Sigmoid colon (tissue), 7 donors: ENCODE measurements around the gene COQ7. TPM values are rescaled to one million over a fixed set of nuclear protein-coding genes. Genes with fewer than 3 reads are reported as not detected.

Source experiments
- DNase-seq: peaks from one replicate; pipeline ENCODE4 v3.0.0-alpha.2; 2019
- H3K27ac ChIP-seq, 4 donors: fragments of 200-600 bp; sonication (generic); one replicate each; pipeline ENCODE4 v1.5.1; 2016 to 2019; ENCODE audit warnings: mild to moderate bottlenecking in 1 of 4
- H3K27me3 ChIP-seq, 3 donors: fragments of 200-600 bp; sonication (generic); one replicate each; pipeline ENCODE4 v1.5.1; 2019; ENCODE audit warnings: mild to moderate bottlenecking in 1 of 3
- H3K36me3 ChIP-seq, 4 donors: fragments of 200-600 bp; sonication (generic); one replicate each; pipeline ENCODE4 v1.5.1; 2016 to 2019
- H3K4me1 ChIP-seq, 4 donors: fragments of 200-600 bp; sonication (generic); one replicate each; pipeline ENCODE4 v1.5.1; 2017 to 2019
- H3K4me3 ChIP-seq, 4 donors: fragments of 200-600 bp; sonication (generic); one replicate each; pipeline ENCODE4 v1.5.1; 2017 to 2019; ENCODE audit warnings: mild to moderate bottlenecking in 2 of 4, moderate library complexity in 1 of 4
- H3K9me3 ChIP-seq, 4 donors: fragments of 200-600 bp in 3 of 4; sonication (generic) in 3 of 4; one replicate each; pipeline versions ENCODE4 v1.5.1 to v1.6.1; 2013 to 2019
- CTCF ChIP-seq, 4 experiments: fragments of 450-650 bp in 3 of 4; fragments of 200-600 bp in 1 of 4; IDR thresholded peaks; one replicate each; pipeline ENCODE4 v1.5.1; 2016 to 2019; ENCODE audit warnings: antibody characterized with exemption in 4 of 4, mild to moderate bottlenecking in 3 of 4, moderate library complexity in 2 of 4
- EP300 ChIP-seq, 4 donors: sonication (generic); formaldehyde crosslinking; IDR thresholded peaks; one replicate each; pipeline ENCODE4 v1.6.1; 2017; ENCODE audit warnings: antibody characterized with exemption in 4 of 4
- POLR2A ChIP-seq, 2 donors: fragments of 450-650 bp; IDR thresholded peaks; one replicate each; pipeline ENCODE4 v1.6.1; 2016; ENCODE audit warnings: antibody characterized with exemption in 2 of 2, mild to moderate bottlenecking in 2 of 2, moderate library complexity in 2 of 2
- POLR2AphosphoS5 ChIP-seq, 4 donors: sonication (generic); formaldehyde crosslinking; IDR thresholded peaks; one replicate each; pipeline ENCODE4 v1.6.1; 2017; ENCODE audit warnings: antibody characterized with exemption in 4 of 4
- WGBS, 2 donors: extraction: QIAGEN DNeasy Blood & Tissue Kit; methylation state at CpG; one replicate each; pipeline ENCODE4 v1.1.7; 2013; 5-methylcytosine and 5-hydroxymethylcytosine counted together
- intact Hi-C: fragments of 100-400 bp; cut with DNase I; formaldehyde crosslinking; loops from one replicate; pipeline ENCODE4 v1.15.1; 2023
- polyA plus RNA-seq, 3 donors: library from polyadenylated mRNA; stranded (reverse); fragments of 200-250 nt; gene quantifications; one replicate each; pipeline ENCODE4 v1.2.3, GENCODE V29; 2013
- total RNA-seq, 4 donors: library from RNA; depleted of rRNA; stranded (reverse); fragments of >200 nt; gene quantifications; one replicate each; pipeline ENCODE4 v1.1.0, GENCODE V29; 2016
- donor health status: healthy with polysubstance abuse.
- donor health status: Bipolar disorder and iron deficiency.
- donor health status: healthy.

COQ7 gene
- total and polyA plus RNA-seq, 7 donors, result 14.4 to 22.2 (median 19.7) TPM

DNA sequence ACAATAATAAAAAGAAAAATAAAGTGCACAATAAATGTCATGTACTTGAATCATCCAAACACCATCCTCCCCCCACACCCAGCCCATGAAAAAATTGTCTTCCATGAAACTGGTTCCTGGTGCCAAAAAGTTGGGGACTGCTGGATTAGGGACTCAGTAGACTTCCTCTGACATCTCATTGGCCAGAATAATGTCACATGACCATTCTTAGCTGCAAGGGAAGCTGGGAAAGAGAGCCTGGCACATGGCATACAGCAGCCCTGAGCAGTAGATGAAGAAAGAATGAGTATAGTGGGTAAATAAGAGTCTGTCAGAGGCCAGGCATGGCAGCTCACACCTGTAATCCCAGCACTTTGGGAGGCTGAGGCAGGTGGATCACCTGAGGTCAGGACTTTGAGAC is 58.9 kb downstream of the COQ7 start:
- intact Hi-C loops, result no loop called here
- H3K9me3 ChIP-seq, result peaks cover 0 to 5% (median 0%) of the 10 kb centered on the region in 4 donors
- TF ChIP-seq POLR2AphosphoS5 (IDR thresholded peaks at IDR 0.05), result no peak
- no peak for TF ChIP-seq EP300 (IDR thresholded peaks at IDR 0.05)
- no peak for TF ChIP-seq POLR2A (IDR thresholded peaks at IDR 0.05)
- no peak for TF ChIP-seq CTCF (IDR thresholded peaks at IDR 0.05)

GRCh38 chr16:19127205-19127604 is 59.8 kb downstream of the COQ7 start:
- peaks cover 0 to 24% (median 14%) of the 10 kb centered on the region in 4 donors for H3K4me1 ChIP-seq
- intact Hi-C loops, result no loop called here
- TF ChIP-seq EP300 (IDR thresholded peaks at IDR 0.05) (no peak), POLR2AphosphoS5 (IDR thresholded peaks at IDR 0.05) (no peak), CTCF (IDR thresholded peaks at IDR 0.05) (no peak), POLR2A (IDR thresholded peaks at IDR 0.05) (no peak)
- no peak overlapping the region for H3K27ac ChIP-seq
- no peak for DNase-seq
- H3K4me3 ChIP-seq, result no peak overlapping the region
- no peaks in the 10 kb centered on the region for H3K27me3 ChIP-seq
- WGBS, 2 donors, result 81 to 87% methylated on average over 3 of the region's 3 CpGs
- peaks cover 0 to 5% (median 0%) of the 10 kb centered on the region in 4 donors for H3K9me3 ChIP-seq
- H3K36me3 ChIP-seq, result no peaks in the 10 kb centered on the region

More for the DNA sequence above, 58.9 kb downstream of the COQ7 start:
- DNase-seq, result no peak
- peaks cover 0 to 1% (median 0%) of the 10 kb centered on the region in 4 donors for H3K36me3 ChIP-seq
- peaks cover 0 to 20% (median 5%) of the 10 kb centered on the region in 4 donors for H3K4me1 ChIP-seq
- no peaks in the 10 kb centered on the region for H3K27me3 ChIP-seq
- no peak overlapping the region for H3K27ac ChIP-seq
- H3K4me3 ChIP-seq, result no peak overlapping the region

- Histone ChIP-seq H3K36me3 (no peaks in the 10 kb centered on the region), H3K4me3 (no peak overlapping the region), H3K4me1 (peaks cover 0 to 26% (median 14%) of the 10 kb centered on the region in 4 donors), H3K27me3 (no peaks in the 10 kb centered on the region), H3K9me3 (peaks cover 0 to 5% (median 0%) of the 10 kb centered on the region in 4 donors), H3K27ac (no peak overlapping the region)
- DNase-seq, result no peak
- intact Hi-C loops, result no loop called here
- 73 to 80% methylated on average over 3 of the region's 3 CpGs for WGBS, 2 donors
- TF ChIP-seq POLR2AphosphoS5 (IDR thresholded peaks at IDR 0.05) (no peak), CTCF (IDR thresholded peaks at IDR 0.05) (no peak), EP300 (IDR thresholded peaks at IDR 0.05) (no peak), POLR2A (IDR thresholded peaks at IDR 0.05) (no peak)
Measured at GRCh38 chr16:19127674-19128131, 60.3 kb downstream of the COQ7 start.

- TF ChIP-seq EP300 (IDR thresholded peaks at IDR 0.05) (no peak), POLR2A (IDR thresholded peaks at IDR 0.05) (no peak), POLR2AphosphoS5 (IDR thresholded peaks at IDR 0.05) (no peak), CTCF (IDR thresholded peaks at IDR 0.05) (no peak)
- Histone ChIP-seq H3K27me3 (no peaks in the 10 kb centered on the region), H3K36me3 (no peaks in the 10 kb centered on the region), H3K9me3 (peaks cover 0 to 5% (median 0%) of the 10 kb centered on the region in 4 donors), H3K4me3 (no peak overlapping the region), H3K27ac (no peak overlapping the region), H3K4me1 (peaks cover 0 to 26% (median 14%) of the 10 kb centered on the region in 4 donors)
- DNase-seq, result no peak
- intact Hi-C loops, result no loop called here
- 52 to 76% methylated on average over 7 of the region's 7 CpGs for WGBS, 2 donors
Measured at GRCh38 chr16:19128454-19129200, 61.2 kb downstream of the COQ7 start.

Other genes with a start within 250 kb of the COQ7 start
- gene SMG1, start 141.2 kb upstream of the COQ7 start, total RNA-seq, result 100 to 1,000 TPM in 1 of 4 donors, 10 to 100 TPM in 3; 72.8 to 112 (median 75.7) TPM
- 10 to 100 TPM in 1 of 3 donors, 1 to 10 TPM in 2; 6.0 to 23.0 (median 7.8) TPM for gene SMG1, start 141.2 kb upstream of the COQ7 start, polyA plus RNA-seq
- under 1 TPM; 0.16 to 0.55 (median 0.38) TPM for gene TMC7, start 83.7 kb upstream of the COQ7 start, total RNA-seq
- 1 to 10 TPM in 2 of 3 donors, under 1 TPM in 1; 0.46 to 3.1 (median 1.8) TPM for gene TMC7, start 83.7 kb upstream of the COQ7 start, polyA plus RNA-seq
- gene ITPRIPL2, start 46.4 kb downstream of the COQ7 start, total RNA-seq, result 10 to 100 TPM; 28.1 to 61.6 (median 44.2) TPM
- gene ITPRIPL2, start 46.4 kb downstream of the COQ7 start, polyA plus RNA-seq, result 1 to 10 TPM; 5.5 to 9.9 (median 8.4) TPM
- 1 to 10 TPM in 3 of 4 donors, under 1 TPM in 1; 0.68 to 2.5 (median 1.8) TPM for gene SYT17, start 100.6 kb downstream of the COQ7 start, total RNA-seq
- 1 to 10 TPM; 2.2 to 7.6 (median 4.2) TPM for gene SYT17, start 100.6 kb downstream of the COQ7 start, polyA plus RNA-seq
- gene CLEC19A, start 218.1 kb downstream of the COQ7 start, total RNA-seq, result not detected
- not detected for gene CLEC19A, start 218.1 kb downstream of the COQ7 start, polyA plus RNA-seq